GM12872 (cell line): ENCODE data around the gene KRTAP1-5.

Source experiments
- TF ChIP-seq, protein P1 (sequence below): IDR thresholded peaks from 3 replicates; pipeline ENCODE4 v1.5.1; 2011; ENCODE audit warnings: low read depth, mild to moderate bottlenecking, low read length, moderate library complexity; ENCODE audit not compliant: insufficient read depth

The KRTAP1-5 gene

DNA sequence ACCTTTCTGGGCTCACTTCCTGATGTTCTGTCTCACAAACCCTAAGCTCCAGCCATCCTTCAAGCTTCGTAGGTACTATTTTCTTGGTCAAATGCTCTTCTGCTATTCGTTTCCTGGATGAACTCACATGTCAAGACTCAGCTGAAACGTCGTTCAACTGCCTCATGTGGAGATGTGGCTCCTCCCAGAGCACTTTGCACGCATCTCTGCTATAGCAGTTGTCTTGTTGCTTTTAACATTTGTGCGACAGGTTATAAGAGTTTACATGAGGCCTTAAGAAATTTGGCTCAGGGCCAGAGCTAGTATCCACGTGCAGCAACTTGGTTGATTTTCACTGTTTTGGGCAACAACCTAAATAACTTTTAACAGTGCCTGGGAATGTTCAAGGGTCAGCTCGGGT lies 40.1 kb downstream of the KRTAP1-5 start:
- TF ChIP-seq, protein P1, sequence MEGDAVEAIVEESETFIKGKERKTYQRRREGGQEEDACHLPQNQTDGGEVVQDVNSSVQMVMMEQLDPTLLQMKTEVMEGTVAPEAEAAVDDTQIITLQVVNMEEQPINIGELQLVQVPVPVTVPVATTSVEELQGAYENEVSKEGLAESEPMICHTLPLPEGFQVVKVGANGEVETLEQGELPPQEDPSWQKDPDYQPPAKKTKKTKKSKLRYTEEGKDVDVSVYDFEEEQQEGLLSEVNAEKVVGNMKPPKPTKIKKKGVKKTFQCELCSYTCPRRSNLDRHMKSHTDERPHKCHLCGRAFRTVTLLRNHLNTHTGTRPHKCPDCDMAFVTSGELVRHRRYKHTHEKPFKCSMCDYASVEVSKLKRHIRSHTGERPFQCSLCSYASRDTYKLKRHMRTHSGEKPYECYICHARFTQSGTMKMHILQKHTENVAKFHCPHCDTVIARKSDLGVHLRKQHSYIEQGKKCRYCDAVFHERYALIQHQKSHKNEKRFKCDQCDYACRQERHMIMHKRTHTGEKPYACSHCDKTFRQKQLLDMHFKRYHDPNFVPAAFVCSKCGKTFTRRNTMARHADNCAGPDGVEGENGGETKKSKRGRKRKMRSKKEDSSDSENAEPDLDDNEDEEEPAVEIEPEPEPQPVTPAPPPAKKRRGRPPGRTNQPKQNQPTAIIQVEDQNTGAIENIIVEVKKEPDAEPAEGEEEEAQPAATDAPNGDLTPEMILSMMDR, result no peak

DNA sequence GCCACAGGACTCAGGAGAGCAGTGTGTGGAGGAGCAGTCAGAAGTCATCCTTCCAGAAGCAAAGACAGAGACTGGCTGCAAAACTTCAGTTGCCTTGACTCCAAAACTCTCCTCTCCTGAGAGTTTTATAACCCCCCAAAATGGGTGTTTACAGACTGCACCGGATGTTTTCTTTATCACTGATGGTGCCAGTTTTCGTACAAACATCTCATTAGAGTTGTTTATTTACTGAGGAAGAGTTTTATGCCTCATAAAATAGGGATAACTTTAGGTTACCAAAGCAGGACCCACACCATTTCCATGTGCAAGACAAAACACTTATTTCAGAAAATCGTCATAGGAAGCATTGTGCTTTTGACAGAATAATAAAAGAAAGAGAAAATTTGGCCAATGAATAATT lies 42.8 kb downstream of the KRTAP1-5 start, which contains the start of gene KRT40:
KRT40 (minus strand) TSS at position 101 of the 400 bp plus-strand sequence; CDS start at position 48, 53 bp downstream.
- TF ChIP-seq, protein P1, result no peak

DNA sequence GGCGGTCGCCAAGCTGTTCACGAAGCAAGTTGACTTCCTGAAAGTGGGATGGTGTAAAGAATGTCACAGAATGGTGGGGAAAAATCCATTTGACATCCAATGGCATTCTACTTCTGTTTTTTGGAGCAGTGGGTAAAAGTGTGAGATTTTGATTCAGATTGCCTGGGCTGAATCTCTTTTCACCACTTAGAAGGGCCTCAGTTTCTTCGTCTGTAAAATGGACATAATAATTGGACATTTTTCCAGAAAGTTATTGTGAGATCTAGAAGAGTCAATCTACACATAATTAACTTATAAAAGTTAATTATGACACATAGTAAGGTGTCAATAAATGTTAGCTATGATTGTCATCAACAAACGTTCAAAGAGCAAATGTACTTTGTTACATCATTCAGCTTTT lies 45.9 kb downstream of the KRTAP1-5 start:
- TF ChIP-seq, protein P1, result no peak

DNA sequence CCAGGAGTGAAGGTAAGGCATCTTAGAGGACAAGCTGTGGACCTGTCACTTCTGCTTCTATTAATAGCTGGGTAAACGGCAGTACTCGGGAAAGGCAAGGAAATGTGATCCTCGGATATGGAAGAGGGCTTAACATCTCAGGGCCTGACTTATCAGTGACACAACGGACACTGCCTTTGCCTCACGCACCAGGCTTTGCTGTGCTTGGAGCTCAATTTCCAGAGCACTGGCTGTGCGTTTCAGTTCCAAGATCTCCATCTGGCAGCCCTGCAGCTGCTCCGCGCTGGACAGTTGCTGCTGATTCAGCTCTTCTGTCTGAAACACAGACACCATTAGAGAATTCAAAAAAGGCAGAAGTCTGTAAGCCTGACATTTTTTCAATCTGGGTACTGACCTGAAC lies 46.4 kb downstream of the KRTAP1-5 start:
- TF ChIP-seq, protein P1, result no peak

DNA sequence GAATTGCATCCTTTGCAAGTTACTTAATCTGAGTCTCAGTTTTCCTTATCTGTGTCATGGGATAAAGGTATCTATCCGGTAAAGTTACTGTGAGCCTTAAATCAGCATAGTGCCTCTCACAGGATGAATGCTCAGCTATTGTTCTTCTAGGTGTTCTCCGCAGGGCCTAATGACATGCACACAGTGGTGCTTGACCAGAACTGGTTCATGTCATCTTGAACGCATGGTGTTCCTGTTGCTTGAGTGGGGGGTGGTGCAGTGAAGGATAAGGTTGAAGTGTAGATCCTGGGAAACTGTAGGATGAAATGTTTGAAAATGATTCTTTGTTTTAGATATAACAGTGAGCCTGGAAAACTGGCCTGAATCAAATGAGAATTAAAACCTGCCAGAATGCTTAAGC lies 46.9 kb downstream of the KRTAP1-5 start:
- TF ChIP-seq, protein P1, result no peak

DNA sequence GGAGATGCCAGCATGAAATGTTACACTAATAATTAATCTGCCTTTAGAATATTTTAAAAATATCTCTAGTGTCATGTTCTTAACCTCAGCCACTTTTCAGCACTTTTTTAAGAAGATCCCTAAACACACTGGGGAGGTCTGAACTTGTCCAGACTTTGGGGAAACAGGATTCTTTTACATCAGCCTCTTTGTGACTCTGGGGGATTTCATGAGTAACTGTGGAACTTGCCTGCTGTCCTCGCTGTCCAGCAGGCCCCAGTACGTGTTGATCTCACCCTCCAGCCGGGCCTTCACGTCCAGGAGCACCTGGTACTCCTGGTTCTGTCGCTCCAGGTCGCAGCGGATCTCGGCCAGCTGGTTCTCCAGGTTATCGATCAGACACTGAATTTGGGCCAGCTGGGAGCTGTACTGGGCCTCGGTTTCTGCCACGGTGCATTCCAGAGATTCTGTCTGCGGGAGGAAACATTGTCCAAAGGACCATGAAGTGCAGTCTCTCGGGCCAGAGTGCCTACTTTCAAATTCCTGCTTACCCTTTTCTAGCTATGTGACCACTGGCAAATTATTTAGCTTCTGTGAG lies 48.3 kb downstream of the KRTAP1-5 start:
- TF ChIP-seq, protein P1, result no peak
